Measurements from ENCODE around the gene COQ4. TPM values are rescaled to one million over a fixed set of nuclear protein-coding genes. Genes with fewer than 3 reads are reported as not detected.

The COQ4 gene
- total and polyA plus RNA-seq, 4 donors = 12.8 to 53.3 (median 33.8) TPM

GRCh38 chr9:128294142-128294541, 28.5 kb upstream of the COQ4 start:
- Histone ChIP-seq H3K4me3 (ENCODE audit: low read depth in 1 of 3, low read length in 3 of 3) (no peak overlapping the region), H3K9ac (ENCODE audit: low read depth in 1 of 2, low read length in 2 of 2) (no peak overlapping the region), H3K4me1 (ENCODE audit: control insufficient read depth in 4 of 4, insufficient read depth in 4 of 4, low read length in 3 of 4) (peaks cover 2 to 16% (median 13%) of the 10 kb centered on the region in 4 donors), H3K9me3 (ENCODE audit: control insufficient read depth in 4 of 4, low read length in 3 of 4) (no peaks in the 10 kb centered on the region), H3K36me3 (ENCODE audit: control insufficient read depth in 4 of 4, insufficient read depth in 3 of 4, low read depth in 1 of 4, low read length in 3 of 4) (no peaks in the 10 kb centered on the region), H3K27ac (ENCODE audit: low read depth in 1 of 2, low read length in 2 of 2) (no peak overlapping the region), H3K27me3 (ENCODE audit: control insufficient read depth in 4 of 4, insufficient read depth in 4 of 4, low read length in 3 of 4) (no peaks in the 10 kb centered on the region)
- TF ChIP-seq, protein P1, sequence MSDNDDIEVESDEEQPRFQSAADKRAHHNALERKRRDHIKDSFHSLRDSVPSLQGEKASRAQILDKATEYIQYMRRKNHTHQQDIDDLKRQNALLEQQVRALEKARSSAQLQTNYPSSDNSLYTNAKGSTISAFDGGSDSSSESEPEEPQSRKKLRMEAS (IDR thresholded peaks at IDR 0.05) = no peak
- TF ChIP-seq NR2F2 (IDR thresholded peaks at IDR 0.05) = no peak
- no peak for TF ChIP-seq ATF3 (IDR thresholded peaks at IDR 0.05)
- TF ChIP-seq, protein P2, sequence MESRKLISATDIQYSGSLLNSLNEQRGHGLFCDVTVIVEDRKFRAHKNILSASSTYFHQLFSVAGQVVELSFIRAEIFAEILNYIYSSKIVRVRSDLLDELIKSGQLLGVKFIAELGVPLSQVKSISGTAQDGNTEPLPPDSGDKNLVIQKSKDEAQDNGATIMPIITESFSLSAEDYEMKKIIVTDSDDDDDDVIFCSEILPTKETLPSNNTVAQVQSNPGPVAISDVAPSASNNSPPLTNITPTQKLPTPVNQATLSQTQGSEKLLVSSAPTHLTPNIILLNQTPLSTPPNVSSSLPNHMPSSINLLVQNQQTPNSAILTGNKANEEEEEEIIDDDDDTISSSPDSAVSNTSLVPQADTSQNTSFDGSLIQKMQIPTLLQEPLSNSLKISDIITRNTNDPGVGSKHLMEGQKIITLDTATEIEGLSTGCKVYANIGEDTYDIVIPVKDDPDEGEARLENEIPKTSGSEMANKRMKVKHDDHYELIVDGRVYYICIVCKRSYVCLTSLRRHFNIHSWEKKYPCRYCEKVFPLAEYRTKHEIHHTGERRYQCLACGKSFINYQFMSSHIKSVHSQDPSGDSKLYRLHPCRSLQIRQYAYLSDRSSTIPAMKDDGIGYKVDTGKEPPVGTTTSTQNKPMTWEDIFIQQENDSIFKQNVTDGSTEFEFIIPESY (IDR thresholded peaks at IDR 0.05) = no peak
- TF ChIP-seq HNF4G (IDR thresholded peaks at IDR 0.05) = no peak
- TF ChIP-seq GABPA (IDR thresholded peaks at IDR 0.05 in 1 of 2, conservative IDR thresholded peaks at IDR 0.05 in 1 of 2) = no peak
- TF ChIP-seq JUND (IDR thresholded peaks at IDR 0.05) = no peak
- TF ChIP-seq SP1 (IDR thresholded peaks at IDR 0.05) = no peak
- no peak for TF ChIP-seq REST (IDR thresholded peaks at IDR 0.05)
- no peak for TF ChIP-seq RAD21 (IDR thresholded peaks at IDR 0.05)
- no peak for TF ChIP-seq RXRA (IDR thresholded peaks at IDR 0.05)
- no peak for TF ChIP-seq TAF1 (conservative IDR thresholded peaks at IDR 0.05)
- no peak for TF ChIP-seq FOXA1 (IDR thresholded peaks at IDR 0.05)
- no peak for TF ChIP-seq EGR1 (IDR thresholded peaks at IDR 0.05; ENCODE audit: low read depth in 2 of 2)
- TF ChIP-seq FOXA2 (IDR thresholded peaks at IDR 0.05) = no peak
- TF ChIP-seq, protein P3, sequence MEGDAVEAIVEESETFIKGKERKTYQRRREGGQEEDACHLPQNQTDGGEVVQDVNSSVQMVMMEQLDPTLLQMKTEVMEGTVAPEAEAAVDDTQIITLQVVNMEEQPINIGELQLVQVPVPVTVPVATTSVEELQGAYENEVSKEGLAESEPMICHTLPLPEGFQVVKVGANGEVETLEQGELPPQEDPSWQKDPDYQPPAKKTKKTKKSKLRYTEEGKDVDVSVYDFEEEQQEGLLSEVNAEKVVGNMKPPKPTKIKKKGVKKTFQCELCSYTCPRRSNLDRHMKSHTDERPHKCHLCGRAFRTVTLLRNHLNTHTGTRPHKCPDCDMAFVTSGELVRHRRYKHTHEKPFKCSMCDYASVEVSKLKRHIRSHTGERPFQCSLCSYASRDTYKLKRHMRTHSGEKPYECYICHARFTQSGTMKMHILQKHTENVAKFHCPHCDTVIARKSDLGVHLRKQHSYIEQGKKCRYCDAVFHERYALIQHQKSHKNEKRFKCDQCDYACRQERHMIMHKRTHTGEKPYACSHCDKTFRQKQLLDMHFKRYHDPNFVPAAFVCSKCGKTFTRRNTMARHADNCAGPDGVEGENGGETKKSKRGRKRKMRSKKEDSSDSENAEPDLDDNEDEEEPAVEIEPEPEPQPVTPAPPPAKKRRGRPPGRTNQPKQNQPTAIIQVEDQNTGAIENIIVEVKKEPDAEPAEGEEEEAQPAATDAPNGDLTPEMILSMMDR (IDR thresholded peaks at IDR 0.05; ENCODE audit: low read depth, low read length, missing input control) = no peak
- no peak for TF ChIP-seq HNF4A (conservative IDR thresholded peaks at IDR 0.05)
- TF ChIP-seq YY1 (IDR thresholded peaks at IDR 0.05) = no peak
- DNase-seq (ENCODE audit: low spot score) = no peak
- 87% methylated on average over 4 of the region's 4 CpGs for WGBS
